GM12892 (cell line): ENCODE data around the gene CASP9.

Source experiments
- POLR2A ChIP-seq: IDR thresholded peaks from 2 replicates; pipeline ENCODE4 v1.6.1; 2011; ENCODE audit warnings: low read depth, low read length, control low read depth
- POLR2AphosphoS5 ChIP-seq: IDR thresholded peaks from 2 replicates; pipeline ENCODE4 v1.6.1; 2011; ENCODE audit warnings: low read depth, low read length, control low read depth

GRCh38 chr1:15513919-15514318 lies 10.1 kb downstream of the CASP9 start:
- no peak for TF ChIP-seq POLR2A
- no peak for TF ChIP-seq POLR2AphosphoS5
